WTC11 (cell line): Measurements from ENCODE around the gene OLFM1.

Experiments
- CTCF ChIP-seq: fragments of 200-600 bp; IDR thresholded peaks from 2 replicates; pipeline ENCODE4 v1.8.0; 2022; ENCODE audit warnings: antibody characterized with exemption
- NR3C1 ChIP-seq: sonication (generic); formaldehyde crosslinking; conservative IDR thresholded peaks from 2 replicates; pipeline ENCODE4 v1.8.1; 2023; ENCODE audit warnings: low read depth, mild to moderate bottlenecking, missing genetic modification reagents
- ZNF512 ChIP-seq: sonication (generic); formaldehyde crosslinking; IDR thresholded peaks from 2 replicates; pipeline ENCODE4 v1.8.1; 2022; ENCODE audit warnings: missing genetic modification reagents, borderline replicate concordance

- no peak for TF ChIP-seq NR3C1 (CRISPR knock-in tag)
- no peak for TF ChIP-seq CTCF
- TF ChIP-seq ZNF512 (CRISPR knock-in tag) = no peak
Measured at GRCh38 chr9:135065151-135065550, 22.3 kb upstream of the OLFM1 start.
